Measurements from ENCODE around the gene SIGLECL1.

Gene SIGLECL1

DNA sequence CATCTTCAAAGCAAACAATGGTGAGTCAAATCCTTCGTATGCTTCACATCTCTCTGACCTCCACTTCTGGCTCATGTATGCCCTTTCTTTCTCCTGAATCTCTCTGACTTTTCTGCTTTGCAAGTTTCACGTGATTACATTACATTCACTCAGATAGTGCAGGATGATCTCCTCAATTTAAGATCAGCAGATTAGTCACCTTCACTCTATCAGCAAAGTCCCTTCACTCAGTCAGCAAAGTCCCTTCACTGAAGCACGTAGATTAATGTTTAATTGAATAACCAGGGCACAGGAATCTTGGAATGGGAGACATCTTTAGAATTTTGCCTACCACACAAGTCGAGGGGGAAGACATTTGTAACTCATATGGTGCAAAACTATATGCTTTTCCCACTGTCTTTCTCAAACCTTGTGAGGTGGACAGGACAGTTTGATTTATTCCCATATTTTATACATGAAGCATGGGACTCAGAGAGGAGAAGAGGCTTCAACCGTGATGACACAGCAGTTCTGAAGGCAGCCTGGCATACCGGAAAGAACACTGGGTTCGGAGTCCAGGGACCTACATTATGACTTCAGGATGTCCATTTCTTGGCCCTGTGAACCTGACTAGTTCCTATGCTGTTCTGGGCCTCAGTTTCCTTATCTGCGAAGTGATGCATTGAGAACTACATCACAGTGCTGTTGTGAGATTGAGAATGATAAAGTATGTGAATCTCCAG is 23.3 kb downstream of the SIGLECL1 start:
- ChIA-PET POLR2A (no interaction called here), CTCF (no interaction called here)
- TF ChIP-seq ELF4 (IDR thresholded peaks at IDR 0.05) (no peak), L3MBTL2 (conservative IDR thresholded peaks at IDR 0.05) (no peak), TARDBP (IDR thresholded peaks at IDR 0.05) (no peak), FOXA1 (IDR thresholded peaks at IDR 0.05) (no peak), CTBP1 (IDR thresholded peaks at IDR 0.05; ENCODE audit: borderline replicate concordance) (no peak), HDGF (IDR thresholded peaks at IDR 0.05; ENCODE audit: borderline replicate concordance) (no peak), LEF1 (IDR thresholded peaks at IDR 0.05; ENCODE audit: borderline replicate concordance) (no peak), SP1 (IDR thresholded peaks at IDR 0.05) (no peak), BHLHE40 (IDR thresholded peaks at IDR 0.05; ENCODE audit: borderline replicate concordance) (no peak), FOXK2 (IDR thresholded peaks at IDR 0.05) (no peak), ARNT (IDR thresholded peaks at IDR 0.05) (no peak), PKNOX1 (IDR thresholded peaks at IDR 0.05) (no peak)
- DNase-seq (ENCODE audit: extremely low spot score) = no peak

- CTCF ChIA-PET = no interaction called here
These were observed 26.2 kb downstream of the SIGLECL1 start for GRCh38 chr19:51277112-51277511.

GRCh38 chr19:51282335-51282734 is 31.5 kb downstream of the SIGLECL1 start:
- ChIA-PET CTCF (no interaction called here), POLR2A (no interaction called here)
- TF ChIP-seq BHLHE40 (IDR thresholded peaks at IDR 0.05; ENCODE audit: borderline replicate concordance) (no peak), SUZ12 (IDR thresholded peaks at IDR 0.05) (no peak), FOXM1 (IDR thresholded peaks at IDR 0.05; ENCODE audit: borderline replicate concordance) (no peak)
- no peak for DNase-seq (ENCODE audit: extremely low spot score)

More at GRCh38 chr19:51277112-51277511, 26.2 kb downstream of the SIGLECL1 start:
- POLR2A ChIA-PET = no interaction called here
- DNase-seq (ENCODE audit: extremely low spot score) = no peak
- TF ChIP-seq PKNOX1 (IDR thresholded peaks at IDR 0.05) (no peak), TARDBP (IDR thresholded peaks at IDR 0.05) (no peak), FOXK2 (IDR thresholded peaks at IDR 0.05) (no peak), HDGF (IDR thresholded peaks at IDR 0.05; ENCODE audit: borderline replicate concordance) (no peak), ELF4 (IDR thresholded peaks at IDR 0.05) (no peak)

DNA sequence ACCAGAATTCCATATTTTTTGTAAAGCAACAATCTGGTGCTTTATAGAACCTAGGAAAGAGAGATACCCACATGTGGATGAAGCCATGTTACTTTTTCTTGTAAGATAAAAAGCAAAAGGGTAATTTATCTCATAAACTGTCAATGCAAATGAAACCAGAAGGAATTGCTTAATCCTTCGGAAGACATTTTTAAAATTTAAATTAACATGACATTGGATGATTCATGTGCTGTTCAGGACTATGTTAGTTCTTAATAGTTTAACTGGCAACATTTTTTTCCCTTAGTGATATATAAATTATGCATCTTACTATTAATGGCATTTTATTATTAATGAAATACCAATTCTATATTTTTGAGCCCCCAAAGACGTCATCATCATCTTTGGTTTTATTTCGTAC is 34.8 kb downstream of the SIGLECL1 start:
- POLR2A ChIA-PET = no interaction called here
- CTCF ChIA-PET = no interaction called here

GRCh38 chr19:51289635-51290034 is 38.8 kb downstream of the SIGLECL1 start:
- no peak for DNase-seq (ENCODE audit: extremely low spot score)
- CTCF ChIA-PET = no interaction called here
- POLR2A ChIA-PET = no interaction called here
- TF ChIP-seq PKNOX1 (IDR thresholded peaks at IDR 0.05) = no peak
- no peak for TF ChIP-seq ZNF384 (IDR thresholded peaks at IDR 0.05)
- TF ChIP-seq CTBP1 (IDR thresholded peaks at IDR 0.05; ENCODE audit: borderline replicate concordance) = no peak
- no peak for TF ChIP-seq SP1 (IDR thresholded peaks at IDR 0.05)
- no peak for TF ChIP-seq HDGF (IDR thresholded peaks at IDR 0.05; ENCODE audit: borderline replicate concordance)
- no peak for TF ChIP-seq ELF4 (IDR thresholded peaks at IDR 0.05)
- no peak for TF ChIP-seq NFRKB (IDR thresholded peaks at IDR 0.05)
- TF ChIP-seq L3MBTL2 (conservative IDR thresholded peaks at IDR 0.05) = no peak
- no peak for TF ChIP-seq ARNT (IDR thresholded peaks at IDR 0.05)
- TF ChIP-seq FOXK2 (IDR thresholded peaks at IDR 0.05) = no peak
- TF ChIP-seq FOXA1 (IDR thresholded peaks at IDR 0.05) = no peak
- no peak for TF ChIP-seq LEF1 (IDR thresholded peaks at IDR 0.05; ENCODE audit: borderline replicate concordance)
- TF ChIP-seq TARDBP (IDR thresholded peaks at IDR 0.05) = no peak
- TF ChIP-seq FOXM1 (IDR thresholded peaks at IDR 0.05; ENCODE audit: borderline replicate concordance) = no peak

More for the DNA sequence above, 34.8 kb downstream of the SIGLECL1 start:
- no peak for DNase-seq (ENCODE audit: extremely low spot score)
- no peak for TF ChIP-seq ARNT (IDR thresholded peaks at IDR 0.05)
- TF ChIP-seq BHLHE40 (IDR thresholded peaks at IDR 0.05; ENCODE audit: borderline replicate concordance) = no peak
- TF ChIP-seq SUZ12 (IDR thresholded peaks at IDR 0.05) = no peak
- TF ChIP-seq SP1 (IDR thresholded peaks at IDR 0.05) = no peak
- no peak for TF ChIP-seq L3MBTL2 (conservative IDR thresholded peaks at IDR 0.05)
- no peak for TF ChIP-seq ELF4 (IDR thresholded peaks at IDR 0.05)

DNA sequence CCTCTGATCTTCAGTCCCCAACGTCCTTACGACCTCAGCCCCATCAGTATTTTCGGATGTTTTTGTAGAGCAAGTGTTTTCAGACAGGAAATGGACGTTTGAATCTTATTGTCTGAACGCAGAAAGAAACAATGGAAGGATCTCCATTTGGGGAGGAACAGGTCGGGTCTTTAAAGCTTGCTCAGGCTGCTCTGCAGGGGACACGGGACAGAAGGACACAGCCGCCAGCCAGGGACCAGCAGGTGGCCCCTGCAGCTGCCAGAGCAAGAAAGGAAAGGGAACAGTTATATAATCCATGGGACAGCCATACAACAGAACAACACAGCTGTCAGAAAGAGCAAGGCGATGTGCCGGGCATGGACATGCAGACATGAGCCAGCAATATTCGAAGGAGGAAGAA is 42.1 kb downstream of the SIGLECL1 start:
- CTCF ChIA-PET = no interaction called here
- TF ChIP-seq FOXA1 (IDR thresholded peaks at IDR 0.05) = no peak
- no peak for TF ChIP-seq SUZ12 (IDR thresholded peaks at IDR 0.05)
- no peak for TF ChIP-seq SP1 (IDR thresholded peaks at IDR 0.05)
- POLR2A ChIA-PET = no interaction called here
- no peak for DNase-seq (ENCODE audit: extremely low spot score)

DNA sequence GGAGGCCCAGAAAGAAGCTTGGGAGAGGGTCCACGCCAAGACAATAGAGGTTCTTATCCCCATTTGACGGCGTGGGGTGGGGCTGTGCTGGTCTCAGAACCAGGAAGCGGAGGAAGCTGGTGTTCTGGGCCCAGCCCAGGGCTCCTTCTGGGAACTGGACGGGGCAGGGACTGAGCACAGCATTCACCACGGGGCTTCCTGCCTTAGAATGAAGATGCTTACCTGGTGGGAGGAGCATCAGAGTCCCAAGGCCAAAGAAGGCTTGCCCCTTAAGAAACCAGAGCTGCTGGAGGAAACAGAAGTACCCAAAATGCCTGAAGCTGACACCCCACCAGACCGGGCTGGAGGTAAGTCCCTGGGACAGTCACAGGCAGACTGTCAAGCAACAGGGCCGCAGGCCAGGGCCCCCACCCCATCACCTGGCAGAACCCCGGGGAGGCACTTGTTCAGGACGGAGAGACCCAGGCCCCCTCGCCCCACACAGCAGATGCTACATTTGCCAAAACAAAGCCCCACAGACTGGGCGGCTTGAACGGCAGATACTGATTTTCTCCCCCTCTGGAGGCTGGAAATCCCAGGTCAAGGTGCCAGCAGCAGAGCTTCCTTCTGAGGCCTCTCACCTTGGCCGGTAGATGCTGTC is 42.8 kb downstream of the SIGLECL1 start:
- TF ChIP-seq CTBP1 (IDR thresholded peaks at IDR 0.05; ENCODE audit: borderline replicate concordance) (no peak), SP1 (IDR thresholded peaks at IDR 0.05) (no peak), FOXK2 (IDR thresholded peaks at IDR 0.05) (no peak), L3MBTL2 (conservative IDR thresholded peaks at IDR 0.05) (no peak), HDGF (IDR thresholded peaks at IDR 0.05; ENCODE audit: borderline replicate concordance) (no peak), NFRKB (IDR thresholded peaks at IDR 0.05) (no peak), ELF4 (IDR thresholded peaks at IDR 0.05) (no peak), PKNOX1 (IDR thresholded peaks at IDR 0.05) (no peak), FOXA1 (IDR thresholded peaks at IDR 0.05) (no peak), ZNF384 (IDR thresholded peaks at IDR 0.05) (no peak), BHLHE40 (IDR thresholded peaks at IDR 0.05; ENCODE audit: borderline replicate concordance) (no peak), FOXM1 (IDR thresholded peaks at IDR 0.05; ENCODE audit: borderline replicate concordance) (no peak), TARDBP (IDR thresholded peaks at IDR 0.05) (no peak)
- POLR2A ChIA-PET = no interaction called here
- no peak for DNase-seq (ENCODE audit: extremely low spot score)
- CTCF ChIA-PET = no interaction called here
